Measurements from ENCODE around the gene KLHL3.

- TF ChIP-seq ZNF776 (tag by site-specific recombination; IDR thresholded peaks at IDR 0.05; ENCODE audit: borderline replicate concordance), result no peak
- no peak for TF ChIP-seq ZNF324 (tag by site-specific recombination; IDR thresholded peaks at IDR 0.05)
- no peak for TF ChIP-seq ZNF138 (tag by site-specific recombination; IDR thresholded peaks at IDR 0.05; ENCODE audit: borderline replicate concordance)
- TF ChIP-seq, protein P1, sequence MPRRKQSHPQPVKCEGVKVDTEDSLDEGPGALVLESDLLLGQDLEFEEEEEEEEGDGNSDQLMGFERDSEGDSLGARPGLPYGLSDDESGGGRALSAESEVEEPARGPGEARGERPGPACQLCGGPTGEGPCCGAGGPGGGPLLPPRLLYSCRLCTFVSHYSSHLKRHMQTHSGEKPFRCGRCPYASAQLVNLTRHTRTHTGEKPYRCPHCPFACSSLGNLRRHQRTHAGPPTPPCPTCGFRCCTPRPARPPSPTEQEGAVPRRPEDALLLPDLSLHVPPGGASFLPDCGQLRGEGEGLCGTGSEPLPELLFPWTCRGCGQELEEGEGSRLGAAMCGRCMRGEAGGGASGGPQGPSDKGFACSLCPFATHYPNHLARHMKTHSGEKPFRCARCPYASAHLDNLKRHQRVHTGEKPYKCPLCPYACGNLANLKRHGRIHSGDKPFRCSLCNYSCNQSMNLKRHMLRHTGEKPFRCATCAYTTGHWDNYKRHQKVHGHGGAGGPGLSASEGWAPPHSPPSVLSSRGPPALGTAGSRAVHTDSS (tag by site-specific recombination; IDR thresholded peaks at IDR 0.05), result no peak
- TF ChIP-seq, protein P2, sequence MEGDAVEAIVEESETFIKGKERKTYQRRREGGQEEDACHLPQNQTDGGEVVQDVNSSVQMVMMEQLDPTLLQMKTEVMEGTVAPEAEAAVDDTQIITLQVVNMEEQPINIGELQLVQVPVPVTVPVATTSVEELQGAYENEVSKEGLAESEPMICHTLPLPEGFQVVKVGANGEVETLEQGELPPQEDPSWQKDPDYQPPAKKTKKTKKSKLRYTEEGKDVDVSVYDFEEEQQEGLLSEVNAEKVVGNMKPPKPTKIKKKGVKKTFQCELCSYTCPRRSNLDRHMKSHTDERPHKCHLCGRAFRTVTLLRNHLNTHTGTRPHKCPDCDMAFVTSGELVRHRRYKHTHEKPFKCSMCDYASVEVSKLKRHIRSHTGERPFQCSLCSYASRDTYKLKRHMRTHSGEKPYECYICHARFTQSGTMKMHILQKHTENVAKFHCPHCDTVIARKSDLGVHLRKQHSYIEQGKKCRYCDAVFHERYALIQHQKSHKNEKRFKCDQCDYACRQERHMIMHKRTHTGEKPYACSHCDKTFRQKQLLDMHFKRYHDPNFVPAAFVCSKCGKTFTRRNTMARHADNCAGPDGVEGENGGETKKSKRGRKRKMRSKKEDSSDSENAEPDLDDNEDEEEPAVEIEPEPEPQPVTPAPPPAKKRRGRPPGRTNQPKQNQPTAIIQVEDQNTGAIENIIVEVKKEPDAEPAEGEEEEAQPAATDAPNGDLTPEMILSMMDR (tag by site-specific recombination; IDR thresholded peaks at IDR 0.05), result no peak
- no peak for TF ChIP-seq ZNF335 (tag by site-specific recombination; conservative IDR thresholded peaks at IDR 0.05)
- no peak for TF ChIP-seq ZFP37 (tag by site-specific recombination; IDR thresholded peaks at IDR 0.05)
- no peak for TF ChIP-seq RBAK (tag by site-specific recombination; IDR thresholded peaks at IDR 0.05)
- TF ChIP-seq, protein P3, sequence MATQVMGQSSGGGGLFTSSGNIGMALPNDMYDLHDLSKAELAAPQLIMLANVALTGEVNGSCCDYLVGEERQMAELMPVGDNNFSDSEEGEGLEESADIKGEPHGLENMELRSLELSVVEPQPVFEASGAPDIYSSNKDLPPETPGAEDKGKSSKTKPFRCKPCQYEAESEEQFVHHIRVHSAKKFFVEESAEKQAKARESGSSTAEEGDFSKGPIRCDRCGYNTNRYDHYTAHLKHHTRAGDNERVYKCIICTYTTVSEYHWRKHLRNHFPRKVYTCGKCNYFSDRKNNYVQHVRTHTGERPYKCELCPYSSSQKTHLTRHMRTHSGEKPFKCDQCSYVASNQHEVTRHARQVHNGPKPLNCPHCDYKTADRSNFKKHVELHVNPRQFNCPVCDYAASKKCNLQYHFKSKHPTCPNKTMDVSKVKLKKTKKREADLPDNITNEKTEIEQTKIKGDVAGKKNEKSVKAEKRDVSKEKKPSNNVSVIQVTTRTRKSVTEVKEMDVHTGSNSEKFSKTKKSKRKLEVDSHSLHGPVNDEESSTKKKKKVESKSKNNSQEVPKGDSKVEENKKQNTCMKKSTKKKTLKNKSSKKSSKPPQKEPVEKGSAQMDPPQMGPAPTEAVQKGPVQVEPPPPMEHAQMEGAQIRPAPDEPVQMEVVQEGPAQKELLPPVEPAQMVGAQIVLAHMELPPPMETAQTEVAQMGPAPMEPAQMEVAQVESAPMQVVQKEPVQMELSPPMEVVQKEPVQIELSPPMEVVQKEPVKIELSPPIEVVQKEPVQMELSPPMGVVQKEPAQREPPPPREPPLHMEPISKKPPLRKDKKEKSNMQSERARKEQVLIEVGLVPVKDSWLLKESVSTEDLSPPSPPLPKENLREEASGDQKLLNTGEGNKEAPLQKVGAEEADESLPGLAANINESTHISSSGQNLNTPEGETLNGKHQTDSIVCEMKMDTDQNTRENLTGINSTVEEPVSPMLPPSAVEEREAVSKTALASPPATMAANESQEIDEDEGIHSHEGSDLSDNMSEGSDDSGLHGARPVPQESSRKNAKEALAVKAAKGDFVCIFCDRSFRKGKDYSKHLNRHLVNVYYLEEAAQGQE (tag by site-specific recombination; IDR thresholded peaks at IDR 0.05), result no peak
- TF ChIP-seq TCF7L2 (IDR thresholded peaks at IDR 0.05; ENCODE audit: borderline replicate concordance, low read depth, low read length), result no peak
- no peak for TF ChIP-seq ZNF768 (tag by site-specific recombination; IDR thresholded peaks at IDR 0.05)
- TF ChIP-seq SETDB1 (IDR thresholded peaks at IDR 0.05; ENCODE audit: insufficient read length, low read length), result no peak
Measured at GRCh38 chr5:137639645-137640044, 96.2 kb downstream of the KLHL3 start.
